Endodermal cell (in vitro differentiated cells): ENCODE results near the gene SUGP2. TPM values are rescaled to one million over a fixed set of nuclear protein-coding genes. Genes with fewer than 3 reads are reported as not detected.

Experiments used
- DNase-seq: peaks from one replicate; pipeline ENCODE4 v3.0.0-alpha.2; 2017
- H3K27ac ChIP-seq: 2 replicates; pipeline ENCODE4 v1.5.1; 2013; ENCODE audit warnings: mild to moderate bottlenecking, low read depth, low read length, moderate library complexity
- H3K27me3 ChIP-seq: 2 replicates; pipeline ENCODE4 v1.6.1; 2013; ENCODE audit warnings: mild to moderate bottlenecking, low read length, moderate library complexity; ENCODE audit not compliant: insufficient read depth, control insufficient read depth, poor library complexity, severe bottlenecking
- H3K36me3 ChIP-seq: 2 replicates; pipeline ENCODE4 v1.7.0; 2013; ENCODE audit warnings: mild to moderate bottlenecking, low read length, moderate library complexity; ENCODE audit not compliant: control insufficient read depth, insufficient read depth
- H3K4me1 ChIP-seq: one replicate; pipeline ENCODE4 v1.7.0; 2013; ENCODE audit warnings: low read length; ENCODE audit not compliant: control insufficient read depth, insufficient read depth
- H3K4me3 ChIP-seq: 2 replicates; pipeline ENCODE4 v1.5.1; 2013; ENCODE audit warnings: mild to moderate bottlenecking, low read length, moderate library complexity
- H3K9ac ChIP-seq: 2 replicates; pipeline ENCODE4 v1.6.1; 2013; ENCODE audit warnings: mild to moderate bottlenecking, low read length, moderate library complexity; ENCODE audit not compliant: poor library complexity, severe bottlenecking; ENCODE audit errors: extremely low read depth
- H3K9me3 ChIP-seq: 2 replicates; pipeline ENCODE4 v1.6.1; 2013; ENCODE audit warnings: mild to moderate bottlenecking, low read length, moderate library complexity; ENCODE audit not compliant: control insufficient read depth
- H3K27ac Mint-ChIP-seq: 2 replicates; pipeline ENCODE4 v1.8.0; 2020; ENCODE audit warnings: mixed read lengths
- H3K27me3 Mint-ChIP-seq: 2 replicates; pipeline ENCODE4 v1.8.0; 2021; ENCODE audit warnings: mild to moderate bottlenecking, mixed read lengths; ENCODE audit not compliant: insufficient read depth
- H3K36me3 Mint-ChIP-seq: 2 replicates; pipeline ENCODE4 v1.8.0; 2020; ENCODE audit warnings: low read depth, mixed read lengths
- H3K4me1 Mint-ChIP-seq: 2 replicates; pipeline ENCODE4 v1.8.0; 2020; ENCODE audit warnings: mixed read lengths
- H3K4me3 Mint-ChIP-seq: 2 replicates; pipeline ENCODE4 v1.8.0; 2020; ENCODE audit warnings: mild to moderate bottlenecking, moderate library complexity, mixed read lengths
- H3K9me3 Mint-ChIP-seq: 2 replicates; pipeline ENCODE4 v1.8.0; 2020; ENCODE audit warnings: mild to moderate bottlenecking, mixed read lengths
- WGBS, 2 experiments: methylation state at CpG; one replicate each; pipeline versions ENCODE4 v1.1.5 to v1.1.7; 2013; ENCODE audit warnings: missing lambda C conversion rate in 2 of 2, mixed read lengths in 1 of 2; ENCODE audit not compliant: insufficient coverage in 1 of 2, insufficient read length in 1 of 2; 5-methylcytosine and 5-hydroxymethylcytosine counted together
- total RNA-seq, 2 donors: library from RNA; stranded (reverse); fragmentation: NEBNext Ultra II Directional in 1 of 2; extraction: Animal tissue kit (Norgen Biotek cat#: 25700) in 1 of 2; gene quantifications; 2 replicates in 1 of 2; 3 replicates in 1 of 2; pipeline ENCODE4 v1.2.1, GENCODE V29; 2021
- TF ChIP-seq, protein P1 (sequence below): fragments of 200-600 bp; sonication (generic); conservative IDR thresholded peaks from 2 replicates; pipeline ENCODE4 v1.5.0; 2021; ENCODE audit warnings: antibody characterized with exemption, mild to moderate bottlenecking

Gene SUGP2
- total RNA-seq, 2 donors from 2014 or later = 121 to 157 TPM

GRCh38 chr19:19059018-19059836 lies 25.9 kb upstream of the SUGP2 start:
- no peaks in the 10 kb centered on the region for H3K9me3 Mint-ChIP-seq
- Histone ChIP-seq H3K27me3 (no peaks in the 10 kb centered on the region), H3K4me3 (no peak overlapping the region), H3K9me3 (no peaks in the 10 kb centered on the region), H3K36me3 (peaks cover 44% of the 10 kb centered on the region), H3K4me1 (no peaks in the 10 kb centered on the region), H3K27ac (no peak overlapping the region), H3K9ac (no peak overlapping the region)
- 91% methylated on average over 16 to 17 of the region's 17 CpGs for WGBS, 2 experiments
- H3K36me3 Mint-ChIP-seq = peaks cover 43% of the 10 kb centered on the region
- H3K27me3 Mint-ChIP-seq = no peaks in the 10 kb centered on the region
- peaks cover 9% of the 10 kb centered on the region for H3K4me1 Mint-ChIP-seq
- H3K27ac Mint-ChIP-seq = no peak overlapping the region
- TF ChIP-seq, protein P1, sequence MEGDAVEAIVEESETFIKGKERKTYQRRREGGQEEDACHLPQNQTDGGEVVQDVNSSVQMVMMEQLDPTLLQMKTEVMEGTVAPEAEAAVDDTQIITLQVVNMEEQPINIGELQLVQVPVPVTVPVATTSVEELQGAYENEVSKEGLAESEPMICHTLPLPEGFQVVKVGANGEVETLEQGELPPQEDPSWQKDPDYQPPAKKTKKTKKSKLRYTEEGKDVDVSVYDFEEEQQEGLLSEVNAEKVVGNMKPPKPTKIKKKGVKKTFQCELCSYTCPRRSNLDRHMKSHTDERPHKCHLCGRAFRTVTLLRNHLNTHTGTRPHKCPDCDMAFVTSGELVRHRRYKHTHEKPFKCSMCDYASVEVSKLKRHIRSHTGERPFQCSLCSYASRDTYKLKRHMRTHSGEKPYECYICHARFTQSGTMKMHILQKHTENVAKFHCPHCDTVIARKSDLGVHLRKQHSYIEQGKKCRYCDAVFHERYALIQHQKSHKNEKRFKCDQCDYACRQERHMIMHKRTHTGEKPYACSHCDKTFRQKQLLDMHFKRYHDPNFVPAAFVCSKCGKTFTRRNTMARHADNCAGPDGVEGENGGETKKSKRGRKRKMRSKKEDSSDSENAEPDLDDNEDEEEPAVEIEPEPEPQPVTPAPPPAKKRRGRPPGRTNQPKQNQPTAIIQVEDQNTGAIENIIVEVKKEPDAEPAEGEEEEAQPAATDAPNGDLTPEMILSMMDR = no peak
- no peak overlapping the region for H3K4me3 Mint-ChIP-seq
- DNase-seq = no peak

DNA sequence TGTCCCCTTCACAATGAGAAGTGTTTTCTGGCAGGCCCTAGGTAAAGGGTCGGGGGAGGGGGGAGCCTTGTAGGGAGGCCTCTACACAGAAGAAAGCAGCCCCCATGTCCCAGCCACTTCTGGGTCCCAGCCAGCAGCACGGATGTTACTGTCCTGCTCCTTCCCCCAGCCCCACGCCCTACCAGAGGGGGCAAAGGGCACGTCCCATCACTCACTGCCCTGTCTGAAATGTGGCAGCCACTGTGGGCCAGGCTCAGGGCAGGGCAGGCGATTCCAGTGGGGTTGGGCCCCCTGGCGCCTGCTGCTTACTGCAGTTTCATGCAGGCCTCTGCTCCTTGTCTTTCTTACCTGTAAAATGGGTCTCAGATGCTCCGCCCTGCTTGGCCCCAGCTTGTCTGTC lies 24.4 kb upstream of the SUGP2 start:
- H3K9me3 Mint-ChIP-seq = no peaks in the 10 kb centered on the region
- peaks cover 55% of the 10 kb centered on the region for H3K36me3 Mint-ChIP-seq
- Histone ChIP-seq H3K27ac (no peak overlapping the region), H3K9ac (no peak overlapping the region), H3K4me3 (no peak overlapping the region), H3K9me3 (no peaks in the 10 kb centered on the region), H3K36me3 (peaks cover 57% of the 10 kb centered on the region), H3K27me3 (no peaks in the 10 kb centered on the region), H3K4me1 (no peaks in the 10 kb centered on the region)
- 85 to 100% methylated on average over 2 to 7 of the region's 7 CpGs for WGBS, 2 experiments
- H3K27ac Mint-ChIP-seq = no peak overlapping the region
- TF ChIP-seq, protein P1 = no peak
- no peaks in the 10 kb centered on the region for H3K27me3 Mint-ChIP-seq
- no peak for DNase-seq
- H3K4me3 Mint-ChIP-seq = no peak overlapping the region
- peaks cover 3% of the 10 kb centered on the region for H3K4me1 Mint-ChIP-seq

- 93 to 100% methylated on average over 9 to 13 of the region's 13 CpGs for WGBS, 2 experiments
- H3K4me1 ChIP-seq = no peaks in the 10 kb centered on the region
- H3K4me3 Mint-ChIP-seq = no peak overlapping the region
These were observed 24.0 kb upstream of the SUGP2 start for GRCh38 chr19:19057317-19057716.

More at GRCh38 chr19:19057317-19057716, 24.0 kb upstream of the SUGP2 start:
- H3K36me3 ChIP-seq = peaks cover 60% of the 10 kb centered on the region
- Mint-ChIP-seq H3K4me1 (no peaks in the 10 kb centered on the region), H3K9me3 (no peaks in the 10 kb centered on the region), H3K27me3 (no peaks in the 10 kb centered on the region), H3K27ac (no peak overlapping the region), H3K36me3 (peaks cover 59% of the 10 kb centered on the region)
- TF ChIP-seq, protein P1 = no peak
- no peak overlapping the region for H3K27ac ChIP-seq
- no peaks in the 10 kb centered on the region for H3K27me3 ChIP-seq
- no peaks in the 10 kb centered on the region for H3K9me3 ChIP-seq
- DNase-seq = no peak
- no peak overlapping the region for H3K9ac ChIP-seq
- H3K4me3 ChIP-seq = no peak overlapping the region
